ENCODE data around the gene CUX1. TPM values are rescaled to one million over a fixed set of nuclear protein-coding genes. Genes with fewer than 3 reads are reported as not detected.
"Not testable (repeated sequence)": the region's sequence is repeated elsewhere in the genome, so short reads cannot be mapped to it uniquely, and the experiment has no call there.

CUX1 gene
- total RNA-seq, 2 experiments from 2014 or later = 21.1 to 22.4 TPM

- ChIA-PET CTCF (interaction anchor here (1.4 kb wide), 1 partner anchor 9 kb away, joined by 3 read pairs; no protein-coding TSS in a partner anchor), POLR2A (no interaction called here)
- no peak for DNase-seq
- no peaks in the 10 kb centered on the region for H3K9me3 Mint-ChIP-seq
- no peak overlapping the region for H3K27ac Mint-ChIP-seq
- peaks cover 2% of the 10 kb centered on the region for H3K4me1 Mint-ChIP-seq
- H3K36me3 Mint-ChIP-seq (ENCODE audit: low read depth) = no peaks in the 10 kb centered on the region
- no peak overlapping the region for H3K4me3 Mint-ChIP-seq
- peaks cover 6% of the 10 kb centered on the region for H3K27me3 Mint-ChIP-seq
Measured at GRCh38 chr7:101823096-101823495, 5.7 kb downstream of the CUX1 start.

- ChIA-PET POLR2A (no interaction called here), CTCF (interaction anchor here (1.4 kb wide), 1 partner anchor 9 kb away, joined by 3 read pairs; no protein-coding TSS in a partner anchor)
- H3K4me1 Mint-ChIP-seq = no peaks in the 10 kb centered on the region
Measured at GRCh38 chr7:101823596-101823995, 6.2 kb downstream of the CUX1 start.

GRCh38 chr7:101824440-101824839 lies 7.0 kb downstream of the CUX1 start:
- Mint-ChIP-seq H3K27ac (no peak overlapping the region), H3K36me3 (ENCODE audit: low read depth) (no peaks in the 10 kb centered on the region), H3K9me3 (no peaks in the 10 kb centered on the region), H3K4me3 (no peak overlapping the region), H3K4me1 (no peaks in the 10 kb centered on the region), H3K27me3 (no peaks in the 10 kb centered on the region)
- ChIA-PET CTCF (no interaction called here), POLR2A (interaction anchor here (0.9 kb wide), 1 partner anchor 32 kb away, joined by 3 read pairs; no protein-coding TSS in a partner anchor)
- DNase-seq = no peak

More at GRCh38 chr7:101823596-101823995, 6.2 kb downstream of the CUX1 start:
- Mint-ChIP-seq H3K4me3 (no peak overlapping the region), H3K27ac (no peak overlapping the region), H3K36me3 (ENCODE audit: low read depth) (no peaks in the 10 kb centered on the region), H3K9me3 (no peaks in the 10 kb centered on the region), H3K27me3 (peaks cover 2% of the 10 kb centered on the region)
- no peak for DNase-seq

GRCh38 chr7:101826081-101826835 lies 8.8 kb downstream of the CUX1 start:
- ChIA-PET CTCF (no interaction called here), POLR2A (no interaction called here)
- no peak overlapping the region for H3K4me3 Mint-ChIP-seq
- DNase-seq = no peak
- no peak overlapping the region for H3K27ac Mint-ChIP-seq
- H3K36me3 Mint-ChIP-seq (ENCODE audit: low read depth) = no peaks in the 10 kb centered on the region
- no peaks in the 10 kb centered on the region for H3K4me1 Mint-ChIP-seq
- no peaks in the 10 kb centered on the region for H3K27me3 Mint-ChIP-seq
- no peaks in the 10 kb centered on the region for H3K9me3 Mint-ChIP-seq

- DNase-seq = no peak
- H3K27ac Mint-ChIP-seq = no peak overlapping the region
- H3K4me1 Mint-ChIP-seq = no peaks in the 10 kb centered on the region
- no peaks in the 10 kb centered on the region for H3K27me3 Mint-ChIP-seq
- ChIA-PET CTCF (interaction anchor here (0.6 kb wide), 1 partner anchor 84 kb away, joined by 4 read pairs; no protein-coding TSS in a partner anchor), POLR2A (no interaction called here)
- H3K36me3 Mint-ChIP-seq (ENCODE audit: low read depth) = no peaks in the 10 kb centered on the region
- no peaks in the 10 kb centered on the region for H3K9me3 Mint-ChIP-seq
- H3K4me3 Mint-ChIP-seq = no peak overlapping the region
Measured at GRCh38 chr7:101828301-101829020, 11.0 kb downstream of the CUX1 start.

GRCh38 chr7:101829374-101829773 lies 11.9 kb downstream of the CUX1 start:
- H3K4me1 Mint-ChIP-seq = no peaks in the 10 kb centered on the region
- no peaks in the 10 kb centered on the region for H3K36me3 Mint-ChIP-seq (ENCODE audit: low read depth)
- H3K27ac Mint-ChIP-seq = no peak overlapping the region
- POLR2A ChIA-PET = no interaction called here
- H3K27me3 Mint-ChIP-seq = no peaks in the 10 kb centered on the region
- CTCF ChIA-PET = interaction anchor here (0.6 kb wide), 1 partner anchor 85 kb away, joined by 4 read pairs; no protein-coding TSS in a partner anchor
- DNase-seq = no peak
- no peaks in the 10 kb centered on the region for H3K9me3 Mint-ChIP-seq
- H3K4me3 Mint-ChIP-seq = no peak overlapping the region

GRCh38 chr7:101829821-101830220 lies 12.4 kb downstream of the CUX1 start:
- no peaks in the 10 kb centered on the region for H3K27me3 Mint-ChIP-seq
- ChIA-PET POLR2A (no interaction called here), CTCF (no interaction called here)
- no peaks in the 10 kb centered on the region for H3K36me3 Mint-ChIP-seq (ENCODE audit: low read depth)
- no peak overlapping the region for H3K4me3 Mint-ChIP-seq
- H3K27ac Mint-ChIP-seq = no peak overlapping the region
- no peaks in the 10 kb centered on the region for H3K4me1 Mint-ChIP-seq
- no peak for DNase-seq
- H3K9me3 Mint-ChIP-seq = no peaks in the 10 kb centered on the region

GRCh38 chr7:101831396-101831795 lies 14.0 kb downstream of the CUX1 start:
- H3K4me1 Mint-ChIP-seq; H3K27ac Mint-ChIP-seq; H3K36me3 Mint-ChIP-seq (ENCODE audit: low read depth); H3K9me3 Mint-ChIP-seq; POLR2A ChIA-PET; H3K27me3 Mint-ChIP-seq; H3K4me3 Mint-ChIP-seq; DNase-seq; CTCF ChIA-PET: not testable (repeated sequence)

GRCh38 chr7:101832205-101832631 lies 14.8 kb downstream of the CUX1 start:
- Mint-ChIP-seq H3K27me3 (no peaks in the 10 kb centered on the region), H3K4me3 (no peak overlapping the region), H3K4me1 (no peaks in the 10 kb centered on the region), H3K27ac (no peak overlapping the region), H3K9me3 (no peaks in the 10 kb centered on the region), H3K36me3 (ENCODE audit: low read depth) (no peaks in the 10 kb centered on the region)
- DNase-seq = no peak
- CTCF ChIA-PET = no interaction called here
- POLR2A ChIA-PET = no interaction called here

- Mint-ChIP-seq H3K27ac (no peak overlapping the region), H3K9me3 (no peaks in the 10 kb centered on the region), H3K36me3 (ENCODE audit: low read depth) (no peaks in the 10 kb centered on the region), H3K27me3 (no peaks in the 10 kb centered on the region), H3K4me3 (no peak overlapping the region), H3K4me1 (no peaks in the 10 kb centered on the region)
- POLR2A ChIA-PET = no interaction called here
- CTCF ChIA-PET = no interaction called here
- no peak for DNase-seq
Measured at GRCh38 chr7:101832685-101833375, 15.4 kb downstream of the CUX1 start.

- no peak for DNase-seq
- Mint-ChIP-seq H3K36me3 (ENCODE audit: low read depth) (no peaks in the 10 kb centered on the region), H3K27me3 (no peaks in the 10 kb centered on the region), H3K4me3 (no peak overlapping the region), H3K27ac (no peak overlapping the region), H3K4me1 (no peaks in the 10 kb centered on the region), H3K9me3 (no peaks in the 10 kb centered on the region)
- ChIA-PET CTCF (no interaction called here), POLR2A (no interaction called here)
Measured at GRCh38 chr7:101833799-101834198, 16.4 kb downstream of the CUX1 start.

- Mint-ChIP-seq H3K27me3 (no peaks in the 10 kb centered on the region), H3K4me1 (no peaks in the 10 kb centered on the region), H3K36me3 (ENCODE audit: low read depth) (no peaks in the 10 kb centered on the region), H3K27ac (no peak overlapping the region), H3K4me3 (no peak overlapping the region), H3K9me3 (no peaks in the 10 kb centered on the region)
- DNase-seq = no peak
- CTCF ChIA-PET = no interaction called here
- POLR2A ChIA-PET = no interaction called here
Measured at GRCh38 chr7:101835136-101835535, 17.7 kb downstream of the CUX1 start.

- POLR2A ChIA-PET; H3K9me3 Mint-ChIP-seq; H3K27me3 Mint-ChIP-seq; H3K27ac Mint-ChIP-seq; H3K36me3 Mint-ChIP-seq (ENCODE audit: low read depth); H3K4me1 Mint-ChIP-seq; DNase-seq; H3K4me3 Mint-ChIP-seq: not testable (repeated sequence)
- CTCF ChIA-PET = interaction anchor here (0.6 kb wide), 1 partner anchor 18 kb away, joined by 4 read pairs; no protein-coding TSS in a partner anchor
Measured at GRCh38 chr7:101837433-101837832, 20.0 kb downstream of the CUX1 start.
